ENCODE data around the gene TMEM183A.

Gene TMEM183A

DNA sequence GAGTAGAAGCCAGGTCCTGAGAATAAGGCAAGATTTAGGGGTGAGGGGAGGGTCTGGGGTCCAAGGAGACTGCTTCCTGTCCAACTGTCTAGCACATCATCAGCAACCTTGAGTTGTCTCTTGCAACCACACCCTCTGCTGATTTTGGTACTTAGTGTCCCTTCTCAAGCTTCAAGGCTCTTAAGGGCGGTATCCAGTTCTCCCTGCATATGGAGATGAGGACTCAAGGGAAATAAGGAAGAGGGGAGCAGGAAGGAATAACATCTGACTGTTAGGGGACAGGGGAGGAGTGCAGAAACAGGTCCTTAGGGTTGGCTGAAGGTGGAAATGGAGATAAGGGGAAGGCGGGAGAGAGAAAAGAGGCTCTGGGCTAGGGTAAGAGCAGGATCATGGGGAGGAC, 66.3 kb downstream of the TMEM183A start:
- FAIRE-seq = no peak

Data from colon (tissue), 2 donors.